Suprapubic skin (tissue), 4 donors: ENCODE measurements around the gene SIX3.

ENCODE experiments used
- CTCF ChIP-seq, 2 donors: fragments of 200-600 bp in 1 of 2; fragments of 450-650 bp in 1 of 2; sonication (generic) in 1 of 2; IDR thresholded peaks; one replicate each; pipeline ENCODE4 v1.5.1; 2016 to 2019; ENCODE audit warnings: antibody characterized with exemption in 2 of 2, mild to moderate bottlenecking in 1 of 2, moderate library complexity in 1 of 2
- EP300 ChIP-seq: sonication (generic); formaldehyde crosslinking; IDR thresholded peaks from one replicate; pipeline ENCODE4 v1.6.1; 2017; ENCODE audit warnings: antibody characterized with exemption
- POLR2AphosphoS5 ChIP-seq, 3 donors: sonication (generic); formaldehyde crosslinking; IDR thresholded peaks; one replicate each; pipeline ENCODE4 v1.6.1; 2017; ENCODE audit warnings: antibody characterized with exemption in 3 of 3

GRCh38 chr2:44939106-44940048 lies 2.1 kb upstream of the SIX3 start:
- TF ChIP-seq CTCF (IDR thresholded peaks at IDR 0.05) (no peak), EP300 (no peak), POLR2AphosphoS5 (IDR thresholded peaks at IDR 0.05) (no peak)
